KMS-11 (cell line): ENCODE data around the gene ADNP.

ENCODE experiments used
- H2AFZ ChIP-seq: fragments of 200-600 bp; sonication (generic); 2 replicates; pipeline ENCODE4 v1.6.1; 2016; ENCODE audit warnings: antibody characterized with exemption, mixed run types, low read depth
- H3K27ac ChIP-seq: fragments of 200-600 bp; sonication (generic); 2 replicates; pipeline ENCODE4 v1.6.1; 2016; ENCODE audit warnings: mild to moderate bottlenecking, mixed run types
- H3K27me3 ChIP-seq: fragments of 200-600 bp; sonication (generic); 2 replicates; pipeline ENCODE4 v1.6.1; 2017; ENCODE audit warnings: mild to moderate bottlenecking, low read depth, mixed run types, moderate library complexity; ENCODE audit not compliant: insufficient read depth
- H3K36me3 ChIP-seq: fragments of 200-600 bp; sonication (generic); 2 replicates; pipeline ENCODE4 v1.6.1; 2017; ENCODE audit warnings: mild to moderate bottlenecking, mixed run types; ENCODE audit not compliant: insufficient read depth
- H3K4me1 ChIP-seq: fragments of 200-600 bp; sonication (generic); 2 replicates; pipeline ENCODE4 v1.6.1; 2016; ENCODE audit warnings: mild to moderate bottlenecking, low read depth, mixed run types; ENCODE audit not compliant: poor library complexity, severe bottlenecking
- H3K4me2 ChIP-seq: fragments of 200-600 bp; sonication (generic); 2 replicates; pipeline ENCODE4 v1.7.0; 2016; ENCODE audit warnings: mild to moderate bottlenecking, mixed run types
- H3K4me3 ChIP-seq: fragments of 200-600 bp; sonication (generic); IDR thresholded peaks from 2 replicates; pipeline ENCODE4 v1.6.1; 2017; ENCODE audit warnings: low read depth, low read length, mixed read lengths; ENCODE audit not compliant: insufficient read depth
- H3K79me2 ChIP-seq: fragments of 200-600 bp; sonication (generic); 2 replicates; pipeline ENCODE4 v1.6.1; 2016; ENCODE audit warnings: low read depth, mixed run types; ENCODE audit not compliant: insufficient read depth
- H3K9ac ChIP-seq: fragments of 200-600 bp; sonication (generic); 2 replicates; pipeline ENCODE4 v1.6.1; 2016; ENCODE audit warnings: mild to moderate bottlenecking, mixed run types
- H4K20me1 ChIP-seq: fragments of 200-600 bp; sonication (generic); 2 replicates; pipeline ENCODE4 v1.6.1; 2016; ENCODE audit warnings: mild to moderate bottlenecking, mixed run types; ENCODE audit not compliant: insufficient read depth
- TF ChIP-seq, protein P1 (sequence below): fragments of 200-600 bp; sonication (generic); conservative IDR thresholded peaks from 2 replicates; pipeline ENCODE4 v1.6.1; 2017; ENCODE audit warnings: low read depth, mild to moderate bottlenecking, antibody characterized with exemption, low read length, moderate library complexity, mixed read lengths

The ADNP gene

DNA sequence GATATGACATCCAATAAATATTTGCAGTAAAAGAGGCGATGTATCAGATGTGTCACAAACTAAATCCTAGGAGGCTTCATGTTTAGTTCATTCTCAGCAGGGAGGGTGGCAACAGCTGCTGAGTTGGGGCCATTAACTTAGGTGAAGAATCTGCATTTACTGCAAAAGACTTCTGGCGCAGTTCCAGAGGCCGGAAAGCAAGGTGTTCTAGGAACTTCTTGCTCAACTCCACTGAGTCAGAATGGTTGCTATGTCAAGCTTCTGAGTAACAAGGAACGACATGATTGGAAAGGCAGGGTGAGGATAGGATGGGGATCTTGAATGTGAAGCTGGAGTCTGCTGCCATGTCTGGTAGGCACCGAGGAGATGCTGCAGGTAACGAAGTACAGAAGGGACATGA, 11.7 kb downstream of the ADNP start:
- Histone ChIP-seq H3K9ac (no peak overlapping the region), H3K27me3 (no peaks in the 10 kb centered on the region), H3K27ac (no peak overlapping the region), H2AFZ (no peak overlapping the region), H3K4me1 (peaks cover 75% of the 10 kb centered on the region), H3K4me2 (no peak overlapping the region), H4K20me1 (peaks cover 85% of the 10 kb centered on the region), H3K79me2 (peaks cover 100% of the 10 kb centered on the region), H3K4me3 (no peak overlapping the region), H3K36me3 (peaks cover 17% of the 10 kb centered on the region; the same call in 1 of the 2 replicates)
- TF ChIP-seq, protein P1, sequence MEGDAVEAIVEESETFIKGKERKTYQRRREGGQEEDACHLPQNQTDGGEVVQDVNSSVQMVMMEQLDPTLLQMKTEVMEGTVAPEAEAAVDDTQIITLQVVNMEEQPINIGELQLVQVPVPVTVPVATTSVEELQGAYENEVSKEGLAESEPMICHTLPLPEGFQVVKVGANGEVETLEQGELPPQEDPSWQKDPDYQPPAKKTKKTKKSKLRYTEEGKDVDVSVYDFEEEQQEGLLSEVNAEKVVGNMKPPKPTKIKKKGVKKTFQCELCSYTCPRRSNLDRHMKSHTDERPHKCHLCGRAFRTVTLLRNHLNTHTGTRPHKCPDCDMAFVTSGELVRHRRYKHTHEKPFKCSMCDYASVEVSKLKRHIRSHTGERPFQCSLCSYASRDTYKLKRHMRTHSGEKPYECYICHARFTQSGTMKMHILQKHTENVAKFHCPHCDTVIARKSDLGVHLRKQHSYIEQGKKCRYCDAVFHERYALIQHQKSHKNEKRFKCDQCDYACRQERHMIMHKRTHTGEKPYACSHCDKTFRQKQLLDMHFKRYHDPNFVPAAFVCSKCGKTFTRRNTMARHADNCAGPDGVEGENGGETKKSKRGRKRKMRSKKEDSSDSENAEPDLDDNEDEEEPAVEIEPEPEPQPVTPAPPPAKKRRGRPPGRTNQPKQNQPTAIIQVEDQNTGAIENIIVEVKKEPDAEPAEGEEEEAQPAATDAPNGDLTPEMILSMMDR: no peak

DNA sequence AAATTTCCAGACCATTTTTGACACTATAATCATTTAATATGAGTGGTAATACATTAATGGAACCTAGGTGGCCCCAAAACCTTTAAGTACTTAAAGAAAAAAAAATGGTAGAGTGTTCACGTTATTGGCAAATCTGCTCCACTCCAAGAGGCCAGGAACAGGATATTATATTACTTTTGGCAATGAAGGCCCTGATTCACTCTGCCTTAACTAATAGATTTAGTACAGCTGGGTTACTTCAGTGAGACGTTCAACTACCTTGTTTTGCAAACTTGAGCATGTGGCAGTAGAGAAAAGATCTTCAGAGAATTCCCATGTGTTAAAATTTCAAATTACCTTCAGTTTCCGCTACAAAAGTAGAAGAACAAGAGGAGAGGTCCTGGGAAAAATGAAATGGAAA, 12.8 kb downstream of the ADNP start:
- H3K4me2 ChIP-seq: no peak overlapping the region
- no peak overlapping the region for H3K9ac ChIP-seq
- no peaks in the 10 kb centered on the region for H3K27me3 ChIP-seq
- no peak overlapping the region for H3K27ac ChIP-seq
- TF ChIP-seq, protein P1: no peak
- H3K36me3 ChIP-seq: peaks cover 11% of the 10 kb centered on the region; the same call in 1 of the 2 replicates
- no peak overlapping the region for H2AFZ ChIP-seq
- H4K20me1 ChIP-seq: peaks cover 79% of the 10 kb centered on the region
- H3K4me1 ChIP-seq: peaks cover 76% of the 10 kb centered on the region
- no peak overlapping the region for H3K4me3 ChIP-seq
- peaks cover 100% of the 10 kb centered on the region for H3K79me2 ChIP-seq

DNA sequence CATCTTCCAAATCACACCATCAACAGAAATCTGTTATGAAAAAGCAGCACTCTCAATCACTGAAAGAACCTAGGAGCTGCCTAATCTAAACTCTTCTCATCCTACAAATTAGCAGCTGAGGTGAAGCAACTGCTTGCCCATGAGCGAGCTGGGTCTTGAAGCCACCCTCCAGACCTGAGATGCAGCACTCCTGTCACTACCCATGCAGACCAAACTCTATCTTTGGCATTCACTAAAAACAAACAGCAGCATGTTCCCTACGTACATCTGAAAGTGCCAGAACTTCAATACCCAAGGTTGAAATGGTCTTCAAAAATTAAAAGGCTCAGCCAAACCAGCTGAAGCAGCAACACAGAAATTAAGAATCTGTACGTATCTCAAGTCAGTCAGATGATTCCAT, 14.3 kb downstream of the ADNP start:
- H3K27ac ChIP-seq: no peak overlapping the region
- peaks cover 76% of the 10 kb centered on the region for H3K4me1 ChIP-seq

DNA sequence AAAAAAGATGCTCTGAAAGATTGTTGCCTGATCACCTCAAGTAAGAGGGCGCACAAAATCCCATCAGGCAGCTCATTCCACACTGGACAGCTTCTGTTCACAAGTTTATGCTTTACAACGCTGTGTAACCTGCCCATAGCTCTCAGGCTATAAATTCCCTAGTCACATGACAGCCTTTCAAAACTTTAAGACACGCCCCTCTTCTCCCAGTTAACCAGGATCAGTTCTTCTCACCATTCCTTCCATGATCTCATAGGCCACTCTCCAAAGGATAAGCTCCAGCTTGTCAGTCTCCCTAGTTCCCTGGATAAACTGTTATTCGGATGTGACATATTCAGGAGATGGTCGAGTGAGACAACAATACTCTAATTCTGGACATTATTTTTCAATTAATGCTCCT, 15.0 kb downstream of the ADNP start:
- Histone ChIP-seq H2AFZ (no peak overlapping the region), H3K79me2 (peaks cover 99% of the 10 kb centered on the region), H3K4me1 (peaks cover 76% of the 10 kb centered on the region), H3K4me3 (no peak overlapping the region), H3K27ac (no peak overlapping the region), H3K4me2 (no peak overlapping the region), H4K20me1 (peaks cover 79% of the 10 kb centered on the region), H3K36me3 (peaks cover 5% of the 10 kb centered on the region; the same call in 1 of the 2 replicates), H3K9ac (no peak overlapping the region), H3K27me3 (no peaks in the 10 kb centered on the region)
- TF ChIP-seq, protein P1: no peak

More for the DNA sequence above, 14.3 kb downstream of the ADNP start:
- Histone ChIP-seq H3K79me2 (peaks cover 99% of the 10 kb centered on the region), H3K36me3 (peaks cover 5% of the 10 kb centered on the region; the same call in 1 of the 2 replicates), H4K20me1 (peaks cover 79% of the 10 kb centered on the region), H2AFZ (no peak overlapping the region), H3K4me3 (no peak overlapping the region), H3K4me2 (no peak overlapping the region), H3K9ac (no peak overlapping the region), H3K27me3 (no peaks in the 10 kb centered on the region)
- TF ChIP-seq, protein P1: no peak
